ENCODE data around the gene CCDC127.

DNA sequence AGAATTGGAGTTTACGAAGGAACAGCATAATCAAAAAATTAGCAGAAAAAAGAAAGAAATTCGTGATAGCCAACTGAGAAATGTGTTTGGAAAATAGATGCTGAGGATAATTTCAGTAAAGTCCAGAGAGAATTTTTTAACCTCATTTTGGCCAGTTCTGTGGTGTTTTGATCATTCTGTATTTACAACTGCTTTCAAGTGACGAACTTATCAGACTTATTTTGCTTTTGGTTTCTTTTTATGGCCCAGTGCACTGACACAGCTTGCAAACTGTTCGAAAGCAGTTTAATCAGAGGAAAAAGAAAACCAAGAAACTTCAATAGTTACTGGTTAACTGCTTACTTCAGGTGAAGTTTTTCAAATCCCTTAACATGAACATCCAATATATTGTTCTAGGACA, 2.0 kb upstream of the CCDC127 start:
- TF ChIP-seq, protein P1, sequence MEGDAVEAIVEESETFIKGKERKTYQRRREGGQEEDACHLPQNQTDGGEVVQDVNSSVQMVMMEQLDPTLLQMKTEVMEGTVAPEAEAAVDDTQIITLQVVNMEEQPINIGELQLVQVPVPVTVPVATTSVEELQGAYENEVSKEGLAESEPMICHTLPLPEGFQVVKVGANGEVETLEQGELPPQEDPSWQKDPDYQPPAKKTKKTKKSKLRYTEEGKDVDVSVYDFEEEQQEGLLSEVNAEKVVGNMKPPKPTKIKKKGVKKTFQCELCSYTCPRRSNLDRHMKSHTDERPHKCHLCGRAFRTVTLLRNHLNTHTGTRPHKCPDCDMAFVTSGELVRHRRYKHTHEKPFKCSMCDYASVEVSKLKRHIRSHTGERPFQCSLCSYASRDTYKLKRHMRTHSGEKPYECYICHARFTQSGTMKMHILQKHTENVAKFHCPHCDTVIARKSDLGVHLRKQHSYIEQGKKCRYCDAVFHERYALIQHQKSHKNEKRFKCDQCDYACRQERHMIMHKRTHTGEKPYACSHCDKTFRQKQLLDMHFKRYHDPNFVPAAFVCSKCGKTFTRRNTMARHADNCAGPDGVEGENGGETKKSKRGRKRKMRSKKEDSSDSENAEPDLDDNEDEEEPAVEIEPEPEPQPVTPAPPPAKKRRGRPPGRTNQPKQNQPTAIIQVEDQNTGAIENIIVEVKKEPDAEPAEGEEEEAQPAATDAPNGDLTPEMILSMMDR (IDR thresholded peaks at IDR 0.05; ENCODE audit: insufficient read depth, low read depth, low read length), result no peak
- TF ChIP-seq EZH2 (IDR thresholded peaks at IDR 0.05; ENCODE audit: insufficient read depth, low read length), result no peak
